Panc1 (cell line): Measurements from ENCODE around the gene ADCY3. TPM values are rescaled to one million over a fixed set of nuclear protein-coding genes. Genes with fewer than 3 reads are reported as not detected.

ENCODE experiments used
- ATAC-seq: fragments of 200-7000 bp; cut with Tn5 transposase; 2 replicates; pipeline ENCODE4 v1.9.1; 2020; ENCODE audit warnings: mild to moderate bottlenecking, moderate library complexity
- BruUV-seq: library from RNA; stranded (reverse); fragments of 400-500 nt; replicated peaks from 2 replicates; lab custom pipeline; 2021; lab: Mats Ljungman, UMichigan
- CTCF ChIA-PET: fragments of 300-600 bp; sonication (Branson Sonifier 250); formaldehyde crosslinking; loops from one replicate; lab custom pipeline; 2022; ENCODE audit warnings: antibody characterized with exemption; lab: Charles Lee
- POLR2A ChIA-PET: fragments of 300-600 bp; sonication (Branson Sonifier 250); formaldehyde crosslinking; loops from one replicate; lab custom pipeline; 2022; ENCODE audit warnings: antibody characterized with exemption; lab: Charles Lee
- DNase-seq: peaks from one replicate; pipeline ENCODE4 v3.0.0-alpha.2; 2010; ENCODE audit warnings: low read depth, low spot score
- H3K27ac ChIP-seq: 2 replicates; pipeline ENCODE4 v1.5.1; 2011; ENCODE audit warnings: mild to moderate bottlenecking, low read length, inconsistent platforms
- H3K27me3 ChIP-seq: fragments of 200-500 bp; sonication (Bioruptor generic); 2 replicates; pipeline ENCODE4 v1.6.0; 2014; ENCODE audit warnings: low read length, inconsistent platforms; ENCODE audit not compliant: control insufficient read depth, insufficient read depth
- H3K36me3 ChIP-seq: fragments of 200-500 bp; sonication (Bioruptor generic); 2 replicates; pipeline ENCODE4 v1.5.1; 2014; ENCODE audit warnings: inconsistent platforms, mild to moderate bottlenecking, low read length, moderate library complexity; ENCODE audit not compliant: control insufficient read depth, insufficient read depth
- H3K4me1 ChIP-seq: 2 replicates; pipeline ENCODE4 v1.5.1; 2011; ENCODE audit warnings: inconsistent platforms, mild to moderate bottlenecking, low read length, moderate library complexity; ENCODE audit not compliant: control insufficient read depth, insufficient read depth
- H3K4me3 ChIP-seq, 2 experiments: 2 replicates each; pipeline ENCODE4 v1.5.1; 2011 to 2012; ENCODE audit warnings: low read depth in 2 of 2, low read length in 2 of 2, mild to moderate bottlenecking in 2 of 2, inconsistent platforms in 1 of 2, moderate library complexity in 1 of 2
- H3K9me3 ChIP-seq: fragments of 200-500 bp; sonication (Bioruptor generic); 2 replicates; pipeline ENCODE4 v1.5.1; 2014; ENCODE audit warnings: low read depth, mild to moderate bottlenecking, inconsistent platforms, low read length, moderate library complexity; ENCODE audit not compliant: control insufficient read depth, insufficient read depth
- CTCF ChIP-seq: fragments of 450-650 bp; IDR thresholded peaks from 2 replicates; pipeline ENCODE4 v1.5.1; 2017; ENCODE audit warnings: mild to moderate bottlenecking
- POLR2AphosphoS5 ChIP-seq: IDR thresholded peaks from 2 replicates; pipeline ENCODE4 v1.6.1; 2012; ENCODE audit warnings: mild to moderate bottlenecking, low read depth, low read length, moderate library complexity
- REST ChIP-seq, 2 experiments: IDR thresholded peaks; 2 replicates each; pipeline ENCODE4 v1.6.1; 2011 to 2012; ENCODE audit warnings: low read depth in 2 of 2, control low read depth in 1 of 2, low read length in 1 of 2, mild to moderate bottlenecking in 1 of 2, moderate library complexity in 1 of 2; ENCODE audit not compliant: insufficient read depth in 1 of 2
- SIN3A ChIP-seq: IDR thresholded peaks from 2 replicates; pipeline ENCODE4 v1.6.1; 2012; ENCODE audit warnings: low read depth, mild to moderate bottlenecking, low read length, moderate library complexity, borderline replicate concordance; ENCODE audit not compliant: insufficient read depth
- TCF7L2 ChIP-seq: IDR thresholded peaks from 2 replicates; pipeline ENCODE4 v1.6.1; 2011; ENCODE audit warnings: mild to moderate bottlenecking, low read depth, low read length, inconsistent platforms
- in situ Hi-C: cut with HindIII; loops from 2 replicates; pipeline ENCODE4 v1.10.0; 2016; ENCODE audit warnings: low sequenced_read_pairs, low pct_unique_long_range_greater_than_20kb
- intact Hi-C: fragments of 100-400 bp; cut with micrococcal nuclease; formaldehyde crosslinking; loops from one replicate; pipeline ENCODE4 v1.10.0; 2022; ENCODE audit not compliant: unreplicated experiment
- total RNA-seq: library from RNA; stranded (reverse); gene quantifications from one replicate; pipeline ENCODE4 v1.2.1, GENCODE V29; 2021; ENCODE audit not compliant: unreplicated experiment

Gene ADCY3
- total RNA-seq, 1 experiment from 2014 or later: 34.1 TPM

- Histone ChIP-seq H3K9me3 (no peaks in the 10 kb centered on the region), H3K27ac (peak overlapping the region; percentile 89), H3K36me3 (peaks cover 6% of the 10 kb centered on the region; the same call in 1 of the 2 replicates), H3K4me3 (peak overlapping the region; percentile 70 to 80), H3K4me1 (peaks cover 27% of the 10 kb centered on the region), H3K27me3 (no peaks in the 10 kb centered on the region)
- DNase-seq: no peak
- POLR2A ChIA-PET: no interaction called here
- CTCF ChIA-PET: no interaction called here
- TF ChIP-seq TCF7L2: no peak
- no peak for TF ChIP-seq CTCF
- no peak for TF ChIP-seq POLR2AphosphoS5
- no peak for TF ChIP-seq REST (IDR thresholded peaks at IDR 0.05; ENCODE audit: insufficient read depth in 1 of 2, low read depth in 2 of 2, low read length in 1 of 2)
- TF ChIP-seq SIN3A: no peak
- intact Hi-C loops (no loop called here), in situ Hi-C loops (no loop called here)
- ATAC-seq: no peak; the same call in 1 of the 2 replicates
- TSS peak; percentile 94 for BruUV-seq
Measured at GRCh38 chr2:24793761-24794435, 126.1 kb downstream of the ADCY3 start.

GRCh38 chr2:24792874-24793760 lies 126.9 kb downstream of the ADCY3 start, which contains the start of the genes CENPO and PTRHD1:
TSS of gene CENPO (plus strand) at chr2:24793425. CDS start at chr2:24793920, 495 bp downstream.
TSS of gene PTRHD1 (minus strand) at chr2:24793391. CDS start at chr2:24793377, 14 bp downstream.
- no peaks in the 10 kb centered on the region for H3K9me3 ChIP-seq
- no peaks in the 10 kb centered on the region for H3K27me3 ChIP-seq
- intact Hi-C loops: no loop called here
- TF ChIP-seq POLR2AphosphoS5 (no peak; the same call in none of the 2 replicates), SIN3A (peak; percentile 78), TCF7L2 (peak; percentile 78), CTCF (peak; percentile 74), REST (IDR thresholded peaks at IDR 0.05; ENCODE audit: insufficient read depth in 1 of 2, low read depth in 2 of 2, low read length in 1 of 2) (no peak)
- CTCF ChIA-PET: interaction anchor here (0.6 kb wide), 2 partner anchors 158 to 380 kb away, joined by 3 to 6 read pairs; no protein-coding TSS in a partner anchor
- POLR2A ChIA-PET: interaction anchor here (0.8 kb wide), 1 partner anchor 16 kb away, joined by 3 read pairs; no protein-coding TSS in a partner anchor
- DNase-seq: peak; percentile 94
- peaks cover 6% of the 10 kb centered on the region; the same call in 1 of the 2 replicates for H3K36me3 ChIP-seq
- H3K27ac ChIP-seq: peak within 1 kb of the TSS; percentile 89
- H3K4me1 ChIP-seq: peaks cover 27% of the 10 kb centered on the region
- BruUV-seq: no TSS peak
- peak; percentile 97 for ATAC-seq
- in situ Hi-C loops: no loop called here
- peak within 1 kb of the TSS; percentile 70 to 80 for H3K4me3 ChIP-seq
